ENCODE measurements around the gene CNTN4. TPM values are rescaled to one million over a fixed set of nuclear protein-coding genes. Genes with fewer than 3 reads are reported as not detected.

The CNTN4 gene
- total RNA-seq, 2 donors from 2014 or later: 13.0 to 50.1 TPM

DNA sequence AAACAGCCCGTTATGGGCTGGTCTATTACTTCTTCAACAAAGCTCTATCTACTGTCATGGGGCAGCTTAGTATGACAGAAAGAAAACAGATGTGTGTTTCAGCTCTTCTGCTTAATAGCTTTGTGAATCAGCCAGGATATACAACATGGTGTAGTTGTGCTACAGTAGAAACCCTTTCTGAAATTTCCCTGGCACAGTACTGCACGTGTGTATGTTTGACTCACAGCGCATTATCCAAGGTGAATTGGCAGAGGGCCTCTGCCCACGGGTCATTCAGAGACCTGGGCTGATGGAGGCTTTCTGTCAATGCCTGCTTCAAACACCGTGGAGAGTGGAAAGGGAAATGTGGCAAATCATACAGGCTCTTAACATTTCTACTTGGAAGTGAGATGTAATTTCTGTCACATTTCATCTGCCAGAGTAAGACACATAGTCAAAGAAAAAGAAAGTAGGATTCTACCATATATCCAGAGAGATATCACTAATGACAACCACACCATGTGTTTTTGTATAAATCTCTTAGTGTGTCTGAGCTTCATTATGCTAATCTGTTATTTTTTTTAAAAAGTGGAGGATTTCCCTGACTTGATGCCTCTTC is 505.1 kb downstream of the CNTN4 start:
- WGBS, 2 donors: 30 to 33% methylated on average over 5 of the region's 5 CpGs
- ATAC-seq: no peak
- DNase-seq: peak in 1 of 4 donors; percentile 6

DNA sequence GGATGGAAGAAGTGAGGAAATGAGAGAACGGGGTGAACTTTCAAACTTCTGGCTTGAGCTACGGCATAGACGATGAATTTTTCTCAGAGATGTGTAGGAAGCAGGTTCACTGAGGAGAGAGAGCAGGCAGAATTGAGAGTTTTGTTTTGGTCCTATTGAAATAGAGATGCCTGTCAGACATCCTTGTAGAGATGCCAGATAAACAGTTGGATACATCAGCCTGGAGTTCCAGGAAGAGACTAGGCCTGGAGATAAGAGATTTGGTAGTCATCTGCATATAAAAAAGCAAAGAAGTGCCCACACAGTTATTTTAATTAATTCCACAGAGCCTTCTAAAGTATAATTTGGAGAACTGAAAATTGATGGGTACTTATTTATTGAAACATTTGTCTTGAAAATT is 515.9 kb downstream of the CNTN4 start:
- ATAC-seq: no peak

More for the DNA sequence above, 505.1 kb downstream of the CNTN4 start:
- no peaks in the 10 kb centered on the region for H3K27me3 ChIP-seq
- no peak overlapping the region for H3K4me3 ChIP-seq
- TF ChIP-seq POLR2A (IDR thresholded peaks at IDR 0.05): no peak
- TF ChIP-seq, protein P1, sequence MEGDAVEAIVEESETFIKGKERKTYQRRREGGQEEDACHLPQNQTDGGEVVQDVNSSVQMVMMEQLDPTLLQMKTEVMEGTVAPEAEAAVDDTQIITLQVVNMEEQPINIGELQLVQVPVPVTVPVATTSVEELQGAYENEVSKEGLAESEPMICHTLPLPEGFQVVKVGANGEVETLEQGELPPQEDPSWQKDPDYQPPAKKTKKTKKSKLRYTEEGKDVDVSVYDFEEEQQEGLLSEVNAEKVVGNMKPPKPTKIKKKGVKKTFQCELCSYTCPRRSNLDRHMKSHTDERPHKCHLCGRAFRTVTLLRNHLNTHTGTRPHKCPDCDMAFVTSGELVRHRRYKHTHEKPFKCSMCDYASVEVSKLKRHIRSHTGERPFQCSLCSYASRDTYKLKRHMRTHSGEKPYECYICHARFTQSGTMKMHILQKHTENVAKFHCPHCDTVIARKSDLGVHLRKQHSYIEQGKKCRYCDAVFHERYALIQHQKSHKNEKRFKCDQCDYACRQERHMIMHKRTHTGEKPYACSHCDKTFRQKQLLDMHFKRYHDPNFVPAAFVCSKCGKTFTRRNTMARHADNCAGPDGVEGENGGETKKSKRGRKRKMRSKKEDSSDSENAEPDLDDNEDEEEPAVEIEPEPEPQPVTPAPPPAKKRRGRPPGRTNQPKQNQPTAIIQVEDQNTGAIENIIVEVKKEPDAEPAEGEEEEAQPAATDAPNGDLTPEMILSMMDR (IDR thresholded peaks at IDR 0.05): no peak
- intact Hi-C loops (cut with DNase I): no loop called here
- peaks cover 9% of the 10 kb centered on the region for H3K4me1 ChIP-seq
- no peaks in the 10 kb centered on the region for H3K36me3 ChIP-seq (replicated peaks in 1 of 2; ENCODE audit: insufficient read depth in 1 of 2, low read depth in 2 of 2)
- no peaks in the 10 kb centered on the region for H3K9me3 ChIP-seq
- no peak overlapping the region for H3K27ac ChIP-seq

DNA sequence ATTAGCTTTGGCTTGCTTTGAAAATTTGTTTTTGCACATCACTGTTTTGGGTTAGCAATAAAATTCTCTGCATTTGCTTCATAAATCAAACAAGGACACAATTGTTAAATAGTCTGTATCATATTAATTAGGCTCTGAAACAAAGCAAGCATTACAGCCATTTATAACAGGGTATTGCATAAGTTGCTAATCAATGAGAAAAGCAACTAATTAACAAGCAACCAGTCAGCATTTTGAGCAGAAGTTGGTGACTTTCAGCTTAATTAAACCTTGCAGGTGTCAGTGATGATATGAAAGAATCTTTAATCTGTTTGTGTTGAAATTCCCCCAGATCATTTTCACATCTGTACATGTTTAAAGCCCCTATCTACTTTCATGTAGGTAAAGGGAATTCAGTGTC is 516.4 kb downstream of the CNTN4 start:
- intact Hi-C loops (cut with DNase I): no loop called here

More for the DNA sequence above, 515.9 kb downstream of the CNTN4 start:
- H3K9me3 ChIP-seq: no peaks in the 10 kb centered on the region
- no peak overlapping the region for H3K4me3 ChIP-seq
- H3K36me3 ChIP-seq (replicated peaks in 1 of 2; ENCODE audit: insufficient read depth in 1 of 2, low read depth in 2 of 2): no peaks in the 10 kb centered on the region
- intact Hi-C loops (cut with DNase I): no loop called here
- WGBS, 2 donors: 66 to 77% methylated on average over 3 of the region's 3 CpGs
- no peak for DNase-seq
- no peaks in the 10 kb centered on the region for H3K4me1 ChIP-seq
- no peak overlapping the region for H3K27ac ChIP-seq
- TF ChIP-seq, protein P1 (IDR thresholded peaks at IDR 0.05): no peak
- no peak for TF ChIP-seq POLR2A (IDR thresholded peaks at IDR 0.05)
- no peaks in the 10 kb centered on the region for H3K27me3 ChIP-seq

DNA sequence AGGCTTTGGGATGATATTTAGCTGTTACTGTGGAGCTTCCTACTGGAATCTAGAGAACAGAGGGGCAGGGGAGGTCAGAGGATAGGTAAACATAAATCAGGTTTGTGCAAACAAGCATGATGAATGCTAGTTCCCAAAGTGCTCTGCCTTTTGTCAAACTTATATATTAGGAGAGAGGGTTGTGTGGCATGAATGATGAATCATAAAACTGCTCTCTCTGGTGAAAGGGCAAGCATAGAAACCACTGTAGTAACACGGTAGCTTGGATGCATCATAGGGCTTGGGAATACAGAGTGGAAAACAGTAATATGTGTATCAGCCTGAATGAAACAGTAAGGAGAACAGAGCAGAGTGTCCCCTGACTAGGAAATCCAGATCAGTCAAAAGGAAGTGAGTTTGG is 524.8 kb downstream of the CNTN4 start:
- Histone ChIP-seq H3K4me3 (no peak overlapping the region), H3K36me3 (replicated peaks in 1 of 2; ENCODE audit: insufficient read depth in 1 of 2, low read depth in 2 of 2) (no peaks in the 10 kb centered on the region), H3K27ac (peak overlapping the region in 2 of 4 donors; percentile 11 to 14), H3K27me3 (no peaks in the 10 kb centered on the region), H3K4me1 (no peaks in the 10 kb centered on the region), H3K9me3 (no peaks in the 10 kb centered on the region)
- intact Hi-C loops (cut with DNase I): no loop called here
- ATAC-seq: no peak
- TF ChIP-seq, protein P1 (IDR thresholded peaks at IDR 0.05): no peak
- no peak for TF ChIP-seq POLR2A (IDR thresholded peaks at IDR 0.05)
- WGBS, 2 donors: 0 to 9% methylated on average over 1 of the region's 1 CpG
- DNase-seq: no peak

More for the DNA sequence above, 516.4 kb downstream of the CNTN4 start:
- ATAC-seq: no peak
- no peak for DNase-seq
- Histone ChIP-seq H3K4me1 (no peaks in the 10 kb centered on the region), H3K9me3 (no peaks in the 10 kb centered on the region), H3K27ac (no peak overlapping the region), H3K36me3 (replicated peaks in 1 of 2; ENCODE audit: insufficient read depth in 1 of 2, low read depth in 2 of 2) (no peaks in the 10 kb centered on the region), H3K4me3 (no peak overlapping the region), H3K27me3 (no peaks in the 10 kb centered on the region)
- TF ChIP-seq, protein P1 (IDR thresholded peaks at IDR 0.05): no peak

DNA sequence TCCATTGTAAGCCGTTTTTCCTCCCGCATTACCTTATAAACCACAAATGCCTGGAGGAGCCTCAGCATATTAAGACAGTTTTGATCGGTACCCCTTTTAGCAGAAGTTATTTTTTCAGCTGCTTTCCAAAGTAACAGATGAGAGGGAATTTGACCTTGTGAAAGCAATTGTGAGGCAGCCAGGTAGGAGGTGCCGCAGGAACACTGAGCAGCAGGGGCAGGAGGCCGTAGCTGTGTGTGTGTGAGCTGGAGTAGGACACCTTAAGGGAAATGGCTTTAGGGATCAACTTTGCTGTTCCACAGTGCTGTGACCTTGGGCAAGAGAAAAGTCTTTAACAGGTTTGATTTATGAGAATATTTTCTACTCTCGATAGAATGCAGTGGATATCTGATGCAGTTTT is 529.5 kb downstream of the CNTN4 start:
- DNase-seq: peak in 1 of 4 donors; percentile 4
- TF ChIP-seq, protein P1 (IDR thresholded peaks at IDR 0.05): no peak
- TF ChIP-seq POLR2A (IDR thresholded peaks at IDR 0.05): no peak
- H3K9me3 ChIP-seq: no peaks in the 10 kb centered on the region
- intact Hi-C loops (cut with DNase I): no loop called here
- no peaks in the 10 kb centered on the region for H3K36me3 ChIP-seq (replicated peaks in 1 of 2; ENCODE audit: insufficient read depth in 1 of 2, low read depth in 2 of 2)
- no peaks in the 10 kb centered on the region for H3K27me3 ChIP-seq
- no peaks in the 10 kb centered on the region for H3K4me1 ChIP-seq
- 30 to 38% methylated on average over 6 of the region's 6 CpGs for WGBS, 2 donors
- H3K27ac ChIP-seq: peak overlapping the region in 2 of 4 donors; percentile 26 to 40
- ATAC-seq: peak; percentile 33
- H3K4me3 ChIP-seq: no peak overlapping the region

Data from body of pancreas (tissue), 4 donors.